NCI-H146 treated with DMSO at 0.1 percent for 48 hours (cell line): ENCODE measurements around the gene CFAP107.
"Not testable (repeated sequence)": the region's sequence is repeated elsewhere in the genome, so short reads cannot be mapped to it uniquely, and the experiment has no call there.

Source experiments
- DNase-seq: peaks from one replicate; lab custom pipeline; 2025; ENCODE audit not compliant: unreplicated experiment; lab: John Stamatoyannopoulos, UW

Gene CFAP107

DNA sequence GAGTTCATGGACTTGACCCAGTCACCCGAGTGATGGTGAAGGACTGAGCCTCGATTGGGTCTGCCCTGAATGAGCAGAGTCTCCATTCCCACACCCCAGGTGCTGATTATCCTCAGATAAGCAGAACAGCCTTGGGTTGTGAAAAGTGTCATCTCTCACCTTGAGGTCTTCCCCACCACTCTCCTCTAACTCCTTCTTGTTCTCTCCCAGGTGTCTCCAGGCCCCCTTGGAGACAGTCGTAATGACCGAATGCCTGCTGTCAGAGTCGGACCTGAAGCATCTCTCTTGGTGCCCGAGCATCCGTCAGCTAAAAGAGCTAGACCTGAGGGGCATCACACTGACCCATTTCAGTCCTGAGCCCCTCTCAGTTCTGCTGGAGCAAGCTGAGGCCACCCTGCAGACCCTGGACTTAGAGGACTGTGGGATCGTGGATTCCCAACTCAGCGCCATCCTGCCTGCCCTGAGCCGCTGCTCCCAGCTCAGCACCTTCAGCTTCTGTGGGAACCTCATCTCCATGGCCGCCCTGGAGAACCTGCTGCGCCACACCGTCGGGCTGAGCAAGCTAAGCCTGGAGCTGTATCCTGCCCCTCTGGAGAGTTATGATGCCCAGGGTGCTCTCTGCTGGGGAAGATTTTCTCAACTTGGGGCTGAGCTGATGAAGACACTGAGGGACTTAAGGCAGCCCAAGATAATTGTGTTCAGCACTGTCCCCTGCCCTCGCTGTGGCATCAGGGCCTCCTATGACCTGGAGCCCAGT lies 31.0 kb downstream of the CFAP107 start:
- no peak for DNase-seq

DNA sequence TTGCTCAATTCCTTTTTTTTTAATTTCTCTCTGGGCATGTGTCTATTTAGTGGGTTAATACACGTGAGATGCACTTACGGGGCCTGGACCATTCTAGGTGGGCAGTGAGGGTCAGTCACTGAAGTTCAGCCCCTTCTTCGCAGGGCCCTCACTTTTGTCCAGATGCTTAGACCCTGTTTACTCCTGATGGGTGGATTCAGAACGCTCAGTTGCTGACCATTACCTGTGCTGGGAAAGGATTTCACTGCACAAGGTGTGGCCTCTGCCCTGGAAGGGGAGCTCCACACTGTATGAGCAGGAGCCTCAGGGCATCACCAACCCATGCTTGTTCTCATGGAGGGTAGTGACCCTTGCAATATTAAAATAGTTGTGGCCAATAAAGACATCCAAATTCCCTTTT lies 32.1 kb downstream of the CFAP107 start:
- DNase-seq = no peak

GRCh38 chr1:12778907-12779306 lies 32.9 kb downstream of the CFAP107 start:
- DNase-seq = no peak

GRCh38 chr1:12781488-12781887 lies 35.5 kb downstream of the CFAP107 start:
- DNase-seq = not testable (repeated sequence)

- not testable (repeated sequence) for DNase-seq
These were observed 37.8 kb downstream of the CFAP107 start for GRCh38 chr1:12783783-12784182.

DNA sequence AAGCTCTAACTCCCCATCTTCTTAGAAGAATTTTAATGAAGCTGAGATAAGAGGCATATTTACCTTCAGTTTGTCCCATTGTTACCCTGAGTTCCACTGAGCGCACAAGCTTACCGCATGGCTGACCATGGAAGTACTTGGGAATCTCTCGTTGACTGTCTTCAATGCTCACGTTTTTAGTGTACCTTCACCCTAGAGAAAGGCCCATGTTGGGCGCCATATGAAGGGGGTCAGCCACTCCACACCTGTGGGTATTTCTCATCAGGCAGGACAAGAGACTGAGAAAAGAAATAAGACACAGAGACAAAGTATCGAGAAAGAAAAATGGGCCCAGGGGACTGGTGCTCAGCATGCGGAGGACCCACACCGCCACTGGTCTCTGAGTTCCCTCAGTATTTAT lies 38.7 kb downstream of the CFAP107 start:
- DNase-seq = not testable (repeated sequence)

DNA sequence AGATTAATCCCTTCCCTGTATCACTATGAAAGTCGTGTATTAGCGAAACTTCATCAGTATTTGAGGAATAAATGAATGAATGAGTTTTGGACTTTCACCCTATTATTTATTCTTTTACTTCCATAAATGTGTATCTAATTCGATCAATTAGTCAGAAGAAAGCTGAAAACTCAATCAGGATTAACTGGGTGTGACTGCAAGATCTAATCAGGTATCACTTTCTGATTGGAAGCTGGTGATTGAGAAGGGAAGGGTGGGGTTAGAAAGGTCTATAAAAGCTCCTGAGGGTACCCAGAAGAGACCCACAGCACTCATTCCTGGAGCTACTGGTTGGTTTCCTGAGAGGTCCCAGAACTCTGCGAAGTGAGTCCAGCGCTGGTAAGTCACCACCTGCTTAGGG lies 45.1 kb downstream of the CFAP107 start, which contains the start of gene PRAMEF1:
PRAMEF1 (plus strand) TSS at position 301 of the 400 bp plus-strand sequence. CDS start 1,831 bp downstream, outside the sequence.
- not testable (repeated sequence) for DNase-seq

DNA sequence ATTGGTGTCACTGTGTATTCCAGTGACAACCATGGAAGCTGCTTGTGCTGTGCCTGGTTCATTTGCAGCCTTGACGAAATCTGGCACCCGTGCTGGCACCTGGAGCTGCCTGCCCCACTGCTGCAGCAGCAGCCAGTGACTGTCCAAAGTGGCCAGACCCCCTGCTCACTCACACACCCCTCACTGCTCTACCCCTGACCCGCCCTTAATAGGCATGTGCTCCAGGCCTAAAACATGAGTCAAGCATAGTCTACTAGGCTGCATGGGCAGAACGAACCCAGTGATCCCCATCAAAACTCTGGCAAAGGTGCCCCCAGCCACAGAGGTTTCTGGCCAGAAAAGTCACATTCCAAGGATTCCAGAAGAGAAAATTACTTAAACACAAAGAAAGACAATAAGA lies 52.9 kb downstream of the CFAP107 start:
- DNase-seq = no peak

DNA sequence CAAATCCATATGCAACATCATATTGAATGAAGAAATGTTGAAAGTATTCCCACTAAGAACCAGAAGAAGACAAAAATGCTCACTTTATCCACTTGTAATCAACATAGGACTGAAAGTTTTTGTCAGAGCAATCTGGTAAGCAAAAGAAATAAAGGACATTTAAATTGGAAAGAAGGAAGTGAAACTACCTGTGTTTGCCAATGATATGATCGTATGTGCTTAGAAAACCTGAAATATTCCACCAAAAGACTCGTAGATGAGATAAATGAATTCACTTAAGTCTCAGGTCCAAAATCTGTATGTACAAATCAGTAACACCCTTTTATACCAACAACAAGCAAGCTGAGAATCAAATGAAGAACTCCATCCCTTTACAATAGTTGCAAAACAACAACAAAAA lies 53.7 kb downstream of the CFAP107 start:
- no peak for DNase-seq

- DNase-seq = no peak
These were observed 63.9 kb downstream of the CFAP107 start for GRCh38 chr1:12809933-12810332.

DNA sequence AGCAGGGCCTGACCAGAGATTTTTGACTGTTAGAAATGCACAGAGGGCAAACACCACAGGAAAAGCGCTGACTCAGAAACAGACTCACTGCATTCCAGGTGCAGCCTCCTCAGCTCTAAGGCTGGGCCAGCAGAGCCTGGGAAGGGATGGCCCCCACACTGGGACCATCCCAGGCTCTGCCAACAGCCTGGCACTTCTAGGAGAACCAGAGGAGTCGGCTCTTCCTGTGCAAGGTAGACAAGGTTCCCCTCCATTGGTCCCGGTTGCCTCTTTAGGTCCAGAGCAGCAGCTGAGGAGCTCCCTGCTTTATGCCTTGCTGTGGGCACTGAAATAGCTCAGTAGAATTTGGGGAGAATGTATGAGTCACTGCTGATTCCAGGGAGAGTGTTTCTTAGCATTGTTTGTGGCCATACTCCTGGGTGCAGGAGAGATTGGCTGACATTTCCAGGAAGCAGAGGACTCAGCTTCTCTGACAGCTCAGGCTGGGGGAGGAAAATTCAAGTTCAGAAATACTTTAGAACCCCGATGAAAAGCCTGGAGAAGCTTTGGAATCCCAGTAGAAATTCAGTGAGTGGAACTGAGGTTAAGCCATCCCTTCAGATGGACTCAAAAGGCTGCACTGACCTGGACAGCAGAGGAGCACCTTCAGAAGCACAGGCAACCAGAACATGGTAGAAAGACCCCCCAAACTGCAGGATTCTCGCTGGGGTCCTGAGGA lies 64.8 kb downstream of the CFAP107 start:
- no peak for DNase-seq

DNA sequence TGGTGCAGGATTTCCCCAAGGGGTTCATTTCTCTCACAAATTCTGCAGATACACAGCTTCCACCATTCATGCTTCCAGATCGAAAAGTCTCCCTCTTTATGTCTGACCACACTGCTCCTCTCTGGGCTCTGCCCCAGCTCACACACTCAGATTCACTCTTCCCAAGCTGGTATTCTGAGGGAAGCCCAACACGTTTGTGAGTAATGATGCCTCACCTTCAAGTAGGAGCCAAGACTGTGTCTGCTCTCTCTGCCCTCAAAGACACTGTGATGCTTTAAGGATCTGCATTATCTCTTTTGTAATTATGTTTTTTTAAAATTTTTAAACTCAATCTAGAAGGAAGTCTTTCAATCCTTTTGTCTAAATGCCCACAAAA lies 65.4 kb downstream of the CFAP107 start:
- no peak for DNase-seq
